ENCODE results near the gene ARHGEF17.

ARHGEF17 gene

DNA sequence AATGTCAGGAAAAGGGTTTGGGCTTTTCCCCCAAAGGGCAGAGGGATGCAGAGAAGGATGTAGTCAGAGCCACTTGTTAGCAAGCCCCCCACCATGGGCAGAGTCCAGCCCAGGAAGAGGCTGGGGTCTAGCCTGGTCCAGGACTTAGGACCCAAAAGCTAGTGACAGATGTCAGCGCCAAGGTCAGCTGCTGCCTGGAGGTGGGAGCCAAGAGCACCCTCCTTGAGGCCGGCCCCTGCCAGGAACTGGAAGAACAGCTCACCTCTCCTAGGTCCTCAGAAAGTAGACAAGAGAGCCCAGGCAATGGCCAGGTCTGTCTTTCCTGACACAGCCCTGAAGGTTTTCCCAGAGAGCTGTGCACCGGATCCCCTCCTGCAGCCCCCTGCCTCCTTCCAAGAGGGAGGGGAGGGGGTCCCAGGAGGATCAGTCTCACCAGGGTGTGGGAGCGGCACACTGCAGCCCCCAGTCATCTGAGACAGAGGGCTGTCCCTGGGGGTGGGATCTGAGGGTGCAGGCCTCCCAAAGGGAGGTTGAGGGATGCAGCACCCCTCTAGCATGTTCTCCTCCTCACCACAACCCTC lies 14.6 kb upstream of the ARHGEF17 start:
- DNase-seq: no peak

DNA sequence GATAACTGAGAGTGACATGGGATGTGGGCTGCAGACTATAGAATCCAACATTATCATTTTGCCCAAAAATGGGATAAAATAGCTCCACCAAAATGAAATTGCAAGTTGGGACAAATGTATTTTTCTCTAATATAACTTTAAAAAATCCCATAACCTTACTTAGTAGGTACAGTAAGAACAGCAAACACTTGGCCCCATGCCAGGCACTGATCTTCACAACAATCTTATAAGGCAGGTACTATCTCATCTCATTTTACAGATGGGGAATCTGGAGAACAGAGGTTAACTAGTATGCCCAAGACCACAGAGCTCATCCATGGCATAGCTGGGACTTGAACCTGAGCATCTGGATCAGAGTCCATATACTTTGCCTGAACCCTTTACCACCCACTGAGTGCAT lies 13.5 kb upstream of the ARHGEF17 start:
- no peak for DNase-seq

- DNase-seq: peak; percentile 21
Measured at GRCh38 chr11:73295241-73295995, 12.7 kb upstream of the ARHGEF17 start.

- DNase-seq: no peak
Measured at GRCh38 chr11:73295996-73296318, 12.1 kb upstream of the ARHGEF17 start.

DNA sequence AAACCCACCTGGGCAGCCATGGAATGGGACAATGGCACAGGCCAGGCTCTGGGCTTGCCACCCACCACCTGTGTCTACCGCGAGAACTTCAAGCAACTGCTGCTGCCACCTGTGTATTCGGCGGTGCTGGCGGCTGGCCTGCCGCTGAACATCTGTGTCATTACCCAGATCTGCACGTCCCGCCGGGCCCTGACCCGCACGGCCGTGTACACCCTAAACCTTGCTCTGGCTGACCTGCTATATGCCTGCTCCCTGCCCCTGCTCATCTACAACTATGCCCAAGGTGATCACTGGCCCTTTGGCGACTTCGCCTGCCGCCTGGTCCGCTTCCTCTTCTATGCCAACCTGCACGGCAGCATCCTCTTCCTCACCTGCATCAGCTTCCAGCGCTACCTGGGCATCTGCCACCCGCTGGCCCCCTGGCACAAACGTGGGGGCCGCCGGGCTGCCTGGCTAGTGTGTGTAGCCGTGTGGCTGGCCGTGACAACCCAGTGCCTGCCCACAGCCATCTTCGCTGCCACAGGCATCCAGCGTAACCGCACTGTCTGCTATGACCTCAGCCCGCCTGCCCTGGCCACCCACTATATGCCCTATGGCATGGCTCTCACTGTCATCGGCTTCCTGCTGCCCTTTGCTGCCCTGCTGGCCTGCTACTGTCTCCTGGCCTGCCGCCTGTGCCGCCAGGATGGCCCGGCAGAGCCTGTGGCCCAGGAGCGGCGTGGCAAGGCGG lies 11.4 kb upstream of the ARHGEF17 start:
- DNase-seq: no peak

- no peak for DNase-seq
Measured at GRCh38 chr11:73297231-73297590, 10.9 kb upstream of the ARHGEF17 start.

DNA sequence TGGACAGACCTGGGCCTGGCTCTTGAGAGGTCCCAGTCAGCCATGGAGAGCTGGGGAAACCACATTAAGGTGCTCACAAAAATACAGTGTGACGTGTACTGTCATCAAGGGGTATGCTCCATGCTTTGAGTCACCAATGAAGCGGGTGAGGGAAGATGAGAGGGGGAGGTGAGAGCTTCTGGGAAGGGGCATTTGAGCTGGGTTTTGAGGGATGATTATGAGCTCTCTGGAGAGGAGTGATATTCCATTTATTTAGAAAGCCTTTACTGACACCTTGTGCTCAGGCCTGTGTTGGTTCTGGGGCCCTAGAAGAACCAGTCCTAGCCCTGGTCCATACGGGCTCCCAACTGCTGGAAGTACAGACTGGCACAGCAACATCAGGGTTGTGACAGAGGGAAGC lies 10.4 kb upstream of the ARHGEF17 start:
- no peak for DNase-seq

DNA sequence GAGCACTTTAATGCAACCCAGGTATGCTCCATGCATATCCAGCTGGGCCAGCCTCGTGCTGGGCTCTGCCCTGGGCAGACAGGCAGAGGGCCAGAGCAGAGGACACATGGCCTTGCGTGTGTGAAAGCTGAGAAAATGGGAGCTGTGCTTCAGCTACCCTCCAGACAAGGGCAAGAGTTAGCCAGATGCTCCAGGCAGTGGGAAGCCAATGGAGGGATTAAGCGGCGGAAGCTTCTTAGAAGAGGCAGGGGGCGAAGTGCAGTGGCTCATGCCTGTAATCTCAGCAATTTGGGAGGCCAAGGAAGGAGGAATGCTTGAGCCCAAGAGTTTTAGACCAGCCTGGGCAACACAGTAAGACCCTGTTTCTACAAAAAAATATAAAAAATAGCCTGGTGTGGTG lies 9.8 kb upstream of the ARHGEF17 start:
- DNase-seq: no peak

GRCh38 chr11:73299751-73300150 lies 8.3 kb upstream of the ARHGEF17 start:
- no peak for DNase-seq

- DNase-seq: no peak
Measured at GRCh38 chr11:73306069-73306841, 1.8 kb upstream of the ARHGEF17 start.

DNA sequence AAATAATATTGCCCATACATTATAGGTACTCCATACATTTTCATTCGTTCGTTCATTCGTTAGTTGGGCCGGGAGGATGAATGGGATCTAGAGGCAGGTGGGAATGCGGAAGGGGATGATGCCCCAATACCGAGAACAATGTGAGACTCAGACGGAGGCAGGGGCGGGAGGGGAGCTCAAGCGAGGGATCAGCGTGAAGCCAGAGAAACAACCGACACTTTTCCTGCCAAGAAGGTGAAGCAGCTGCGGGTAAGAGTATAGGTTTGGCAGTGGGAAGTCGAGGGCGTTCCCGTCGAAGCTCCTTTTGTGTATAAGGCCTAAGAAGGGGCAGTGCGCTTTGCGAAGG lies 1.1 kb upstream of the ARHGEF17 start:
- DNase-seq: no peak

DNA sequence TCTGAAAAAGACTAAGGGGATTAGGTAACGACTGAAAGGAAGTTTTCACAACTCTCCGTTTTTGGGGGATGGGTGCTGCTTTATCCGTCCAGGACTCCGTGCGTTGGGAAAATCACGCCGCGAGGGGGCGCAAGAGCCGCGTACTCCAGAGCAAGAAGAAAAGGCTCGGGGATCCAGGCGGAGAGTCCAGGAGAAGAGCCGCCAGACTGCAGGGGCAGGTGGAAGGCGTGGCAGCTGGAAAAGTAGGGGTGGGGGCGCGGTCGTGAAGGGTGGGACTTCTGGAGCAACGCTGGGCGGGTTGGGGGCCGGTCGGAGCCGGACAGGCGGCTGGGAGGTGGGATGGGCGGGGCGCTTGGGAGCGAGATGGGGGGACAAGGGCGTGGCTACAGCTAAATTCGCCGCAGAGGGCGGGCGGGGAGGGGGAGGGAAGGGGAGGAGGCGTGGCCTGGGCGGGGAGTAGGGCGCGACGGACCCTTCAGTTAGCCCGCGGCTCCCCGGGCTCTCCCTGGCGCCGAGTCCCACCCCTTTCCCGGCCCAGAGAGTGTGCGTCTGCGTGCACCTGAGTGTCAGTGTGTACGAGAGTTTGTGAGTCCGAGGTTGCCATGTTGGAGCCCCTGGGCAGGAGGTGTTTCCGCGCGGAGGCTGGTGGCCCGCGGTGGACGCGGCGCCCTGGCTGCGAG lies 613 bp upstream of the ARHGEF17 start:
- peak; percentile 84 for DNase-seq

GRCh38 chr11:73308961-73309919 lies 1.2 kb downstream of the ARHGEF17 start:
- no peak for DNase-seq

DNA sequence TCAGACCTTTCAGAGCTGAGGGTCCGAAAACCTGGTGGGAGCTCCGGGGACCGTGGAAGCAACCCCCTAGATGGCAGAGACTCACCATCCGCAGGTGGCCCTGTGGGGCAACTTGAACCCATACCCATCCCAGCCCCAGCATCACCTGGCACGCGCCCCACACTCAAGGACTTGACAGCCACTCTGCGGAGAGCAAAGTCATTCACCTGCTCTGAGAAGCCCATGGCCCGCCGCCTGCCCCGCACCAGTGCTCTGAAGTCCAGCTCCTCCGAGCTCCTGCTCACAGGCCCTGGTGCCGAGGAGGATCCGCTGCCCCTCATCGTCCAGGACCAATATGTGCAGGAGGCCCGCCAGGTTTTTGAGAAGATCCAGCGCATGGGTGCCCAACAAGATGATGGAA lies 2.0 kb downstream of the ARHGEF17 start:
- no peak for DNase-seq

DNA sequence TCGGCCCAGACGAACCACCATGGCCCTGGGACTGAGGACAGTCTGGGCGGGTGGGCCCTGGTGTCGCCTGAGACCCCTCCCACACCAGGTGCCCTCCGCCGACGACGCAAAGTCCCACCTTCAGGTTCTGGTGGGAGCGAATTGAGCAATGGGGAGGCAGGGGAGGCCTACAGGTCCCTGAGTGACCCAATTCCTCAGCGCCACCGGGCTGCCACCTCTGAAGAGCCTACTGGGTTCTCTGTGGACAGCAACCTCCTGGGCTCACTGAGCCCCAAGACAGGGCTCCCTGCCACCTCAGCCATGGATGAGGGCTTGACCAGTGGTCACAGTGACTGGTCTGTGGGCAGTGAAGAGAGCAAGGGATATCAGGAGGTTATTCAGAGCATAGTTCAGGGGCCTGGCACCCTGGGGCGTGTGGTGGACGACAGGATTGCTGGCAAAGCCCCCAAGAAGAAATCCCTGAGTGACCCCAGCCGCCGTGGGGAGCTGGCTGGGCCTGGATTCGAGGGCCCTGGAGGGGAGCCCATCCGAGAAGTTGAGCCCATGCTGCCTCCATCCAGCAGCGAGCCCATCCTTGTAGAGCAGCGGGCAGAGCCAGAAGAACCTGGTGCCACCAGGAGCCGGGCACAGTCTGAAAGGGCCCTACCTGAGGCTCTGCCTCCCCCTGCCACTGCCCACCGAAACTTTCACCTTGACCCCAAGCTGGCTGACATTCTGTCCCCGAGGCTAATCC lies 2.8 kb downstream of the ARHGEF17 start:
- DNase-seq: no peak

DNA sequence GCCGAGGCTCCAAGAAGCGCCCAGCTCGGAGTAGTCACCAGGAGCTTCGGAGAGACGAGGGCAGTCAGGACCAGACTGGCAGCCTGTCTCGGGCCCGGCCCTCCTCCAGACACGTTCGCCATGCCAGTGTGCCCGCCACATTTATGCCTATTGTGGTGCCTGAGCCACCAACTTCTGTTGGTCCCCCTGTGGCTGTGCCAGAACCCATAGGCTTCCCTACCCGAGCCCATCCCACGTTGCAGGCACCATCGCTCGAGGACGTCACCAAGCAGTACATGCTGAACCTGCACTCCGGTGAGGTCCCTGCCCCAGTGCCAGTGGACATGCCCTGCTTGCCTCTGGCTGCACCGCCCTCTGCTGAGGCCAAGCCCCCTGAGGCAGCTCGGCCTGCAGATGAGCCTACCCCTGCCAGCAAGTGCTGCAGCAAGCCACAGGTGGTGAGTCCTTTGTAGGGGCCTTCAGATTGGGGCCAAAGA lies 3.4 kb downstream of the ARHGEF17 start:
- DNase-seq: no peak

GRCh38 chr11:73312036-73312435 lies 4.0 kb downstream of the ARHGEF17 start:
- DNase-seq: no peak

DNA sequence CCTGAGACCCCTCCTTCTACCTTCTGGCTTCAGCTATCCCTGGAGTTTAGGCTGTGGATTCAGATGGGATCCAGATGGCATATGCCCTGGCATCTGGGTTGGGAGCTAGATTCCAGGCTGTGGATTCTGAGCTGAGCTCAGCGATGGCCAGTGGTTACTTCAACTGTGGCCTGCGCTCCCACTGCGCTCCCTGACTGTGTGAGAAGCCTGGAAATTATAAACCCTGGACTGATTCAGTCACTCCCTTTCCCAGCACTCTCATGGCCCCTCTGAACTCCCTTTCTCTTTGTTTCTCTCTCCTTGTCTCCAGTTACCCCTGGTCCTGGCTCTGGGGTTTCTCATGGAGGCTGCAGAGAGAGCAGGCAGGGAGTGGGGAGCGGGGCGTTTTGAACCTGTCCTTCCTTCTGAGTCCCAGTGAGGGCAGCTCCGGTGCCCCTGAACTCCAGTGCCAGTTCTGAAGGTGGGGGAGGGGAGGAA lies 4.8 kb downstream of the ARHGEF17 start:
- no peak for DNase-seq

- no peak for DNase-seq
Measured at GRCh38 chr11:73313652-73314051, 5.6 kb downstream of the ARHGEF17 start.

DNA sequence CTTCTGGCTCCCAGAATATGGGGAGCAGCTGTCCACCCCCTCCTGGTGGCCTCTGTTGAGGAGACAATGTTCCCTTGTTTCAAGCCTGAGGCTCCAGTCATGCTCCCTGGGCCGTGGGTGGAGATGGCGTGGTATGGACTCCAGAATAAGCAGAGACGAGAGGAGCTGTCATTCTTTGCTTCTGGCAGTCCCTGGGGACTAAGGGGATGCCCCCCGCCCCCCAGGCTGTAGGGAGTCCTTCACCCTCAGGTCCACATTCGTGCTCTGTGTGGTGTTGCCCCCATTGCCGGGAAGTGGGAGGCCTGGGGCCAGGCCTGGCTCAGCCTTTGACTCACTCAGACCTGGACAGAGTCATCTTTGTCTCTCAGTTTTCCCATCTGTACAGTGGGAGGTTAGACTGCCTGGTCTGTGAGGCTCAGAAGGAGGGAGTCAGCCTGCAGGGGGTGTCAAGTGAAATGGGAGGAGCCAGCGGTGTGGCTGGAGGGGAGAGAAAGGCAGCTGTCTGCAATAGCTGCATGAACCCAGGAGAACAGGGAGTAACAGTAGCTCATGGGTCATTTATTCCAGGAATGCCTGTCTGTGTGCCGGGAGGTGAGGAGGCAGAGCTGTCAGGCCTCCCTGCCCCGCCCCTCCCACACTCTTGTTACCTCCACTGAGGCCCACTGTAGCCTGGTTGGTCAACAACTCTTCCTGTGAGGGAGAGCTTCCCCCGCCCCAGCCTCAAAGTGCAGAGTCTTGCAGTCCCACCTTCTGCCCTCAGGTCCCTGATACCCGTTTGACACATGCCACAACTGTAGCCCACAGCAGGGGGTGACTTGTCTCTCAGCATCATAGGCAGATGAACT lies 6.3 kb downstream of the ARHGEF17 start:
- no peak for DNase-seq
